NK-92 (cell line): Measurements from ENCODE around the gene MINK1.
A peak's percentile ranks its signal among the peaks of the same experiment; 100 is the strongest.
"Not testable (repeated sequence)": the region's sequence is repeated elsewhere in the genome, so short reads cannot be mapped to it uniquely, and the experiment has no call there.

Source experiments
- DNase-seq: peaks from one replicate; lab custom pipeline; 2025; ENCODE audit not compliant: unreplicated experiment; lab: John Stamatoyannopoulos, UW

MINK1 gene

GRCh38 chr17:4897785-4898184 is 64.6 kb downstream of the MINK1 start:
- no peak for DNase-seq

GRCh38 chr17:4898351-4898750 is 65.2 kb downstream of the MINK1 start:
- DNase-seq: no peak

GRCh38 chr17:4898927-4899326 is 65.8 kb downstream of the MINK1 start:
- no peak for DNase-seq

DNA sequence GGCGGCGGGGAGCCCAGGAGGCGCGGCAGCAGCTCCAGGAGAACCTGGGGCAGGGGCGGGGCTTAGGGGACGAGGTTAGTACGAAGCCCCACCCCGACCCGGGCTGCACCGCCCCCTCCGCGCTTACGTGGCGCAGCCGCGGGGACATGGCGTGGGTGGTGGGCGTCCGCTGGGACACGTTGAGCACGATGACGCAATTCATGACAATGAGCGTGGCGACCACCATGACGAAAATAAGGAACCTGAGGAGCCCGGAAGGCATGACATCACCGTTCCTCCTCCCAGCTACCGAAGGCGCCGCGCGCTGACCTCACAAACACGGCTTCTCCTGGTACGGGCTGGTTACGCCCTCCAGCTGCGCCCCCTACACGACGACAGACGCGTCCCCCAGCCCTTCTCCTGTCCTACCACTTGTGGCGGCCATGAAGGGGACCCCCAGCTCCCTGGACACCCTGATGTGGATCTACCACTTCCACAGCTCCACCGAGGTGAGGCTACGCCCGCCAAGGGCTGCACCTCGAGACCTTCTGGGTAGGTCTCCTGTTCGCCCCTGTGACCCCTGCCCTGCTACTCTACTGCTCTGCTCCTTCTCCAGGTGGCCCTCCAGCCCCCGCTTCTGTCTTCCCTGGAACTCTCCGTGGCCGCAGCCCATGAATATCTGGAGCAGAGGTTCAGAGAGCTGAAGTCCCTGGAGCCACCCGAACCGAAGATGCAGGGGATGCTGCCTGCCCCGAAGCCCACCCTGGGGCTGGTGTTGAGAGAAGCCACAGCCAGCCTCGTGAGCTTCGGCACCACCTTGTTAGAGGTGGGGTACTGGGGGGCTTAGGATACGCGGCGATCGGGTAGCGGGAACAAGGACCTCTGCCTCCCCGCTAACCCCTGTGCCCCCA is 66.4 kb downstream of the MINK1 start, which contains the start of gene C17orf107:
Gene C17orf107 (plus strand): TSS at position 196 of the 890 bp plus-strand sequence. CDS start 227 bp downstream, at position 423.
- DNase-seq: peak; percentile 79

GRCh38 chr17:4900231-4901107 is 67.3 kb downstream of the MINK1 start:
- DNase-seq: no peak

DNA sequence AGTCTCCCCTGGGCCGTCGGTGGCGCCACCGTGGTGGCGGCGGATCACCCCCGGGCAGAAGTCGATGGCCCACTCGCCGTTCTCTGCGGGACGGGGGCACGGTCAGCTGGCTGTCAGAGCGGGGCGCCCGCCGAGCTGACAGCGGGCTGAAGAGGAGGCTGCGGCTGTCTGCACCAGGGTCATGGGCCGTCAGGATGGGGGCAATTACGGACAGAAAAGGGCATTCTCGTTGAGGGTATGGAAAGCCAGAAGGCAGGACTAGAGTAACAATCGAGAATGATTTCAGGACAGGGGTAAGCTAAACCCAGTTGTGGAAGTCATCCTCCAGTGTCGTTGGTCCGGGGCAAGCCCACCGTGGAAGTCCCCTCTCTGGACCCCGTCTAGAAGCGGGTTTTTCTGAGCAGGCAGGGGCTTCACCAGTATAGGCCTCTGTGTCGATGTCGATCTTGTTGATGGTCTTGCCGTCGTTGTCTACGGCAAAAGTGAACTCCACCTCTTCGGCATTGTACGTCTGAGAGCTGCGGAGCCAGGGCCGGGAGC is 68.0 kb downstream of the MINK1 start:
- DNase-seq: no peak

DNA sequence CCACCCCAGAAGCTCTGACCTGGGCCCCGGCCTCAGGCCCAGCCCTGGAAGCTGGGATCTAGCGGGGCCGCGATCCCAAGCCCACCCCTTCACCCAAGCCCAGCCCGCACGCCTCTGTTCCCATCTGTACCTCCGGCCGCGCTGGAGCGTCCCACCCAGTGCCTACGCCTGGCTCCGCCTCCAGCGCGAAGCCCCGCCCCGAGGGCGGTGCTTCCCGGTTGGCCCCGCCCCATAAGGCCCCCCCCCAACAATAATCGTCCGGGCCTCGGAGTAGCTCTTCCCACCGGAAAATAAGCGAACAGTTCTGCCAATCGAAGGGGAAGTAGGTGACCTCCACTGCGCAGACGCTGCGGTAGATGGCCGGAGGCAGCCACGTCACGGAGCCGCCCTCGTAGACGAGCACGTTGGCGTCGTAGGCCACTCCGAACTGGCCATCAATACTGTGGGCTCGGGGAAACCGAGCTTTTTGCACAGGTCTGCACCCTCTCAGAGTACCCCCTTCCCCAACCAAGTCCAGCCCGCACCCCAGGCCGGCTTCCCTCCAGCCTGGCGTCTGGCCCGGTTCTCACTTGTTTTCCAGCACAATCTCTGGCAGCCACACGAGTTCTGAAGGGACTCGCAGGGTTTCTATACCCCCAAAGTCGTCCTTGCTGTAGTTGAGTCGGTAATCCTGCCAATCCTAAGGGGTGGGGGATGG is 68.7 kb downstream of the MINK1 start:
- no peak for DNase-seq

GRCh38 chr17:4902540-4902939 is 69.4 kb downstream of the MINK1 start:
- no peak for DNase-seq

DNA sequence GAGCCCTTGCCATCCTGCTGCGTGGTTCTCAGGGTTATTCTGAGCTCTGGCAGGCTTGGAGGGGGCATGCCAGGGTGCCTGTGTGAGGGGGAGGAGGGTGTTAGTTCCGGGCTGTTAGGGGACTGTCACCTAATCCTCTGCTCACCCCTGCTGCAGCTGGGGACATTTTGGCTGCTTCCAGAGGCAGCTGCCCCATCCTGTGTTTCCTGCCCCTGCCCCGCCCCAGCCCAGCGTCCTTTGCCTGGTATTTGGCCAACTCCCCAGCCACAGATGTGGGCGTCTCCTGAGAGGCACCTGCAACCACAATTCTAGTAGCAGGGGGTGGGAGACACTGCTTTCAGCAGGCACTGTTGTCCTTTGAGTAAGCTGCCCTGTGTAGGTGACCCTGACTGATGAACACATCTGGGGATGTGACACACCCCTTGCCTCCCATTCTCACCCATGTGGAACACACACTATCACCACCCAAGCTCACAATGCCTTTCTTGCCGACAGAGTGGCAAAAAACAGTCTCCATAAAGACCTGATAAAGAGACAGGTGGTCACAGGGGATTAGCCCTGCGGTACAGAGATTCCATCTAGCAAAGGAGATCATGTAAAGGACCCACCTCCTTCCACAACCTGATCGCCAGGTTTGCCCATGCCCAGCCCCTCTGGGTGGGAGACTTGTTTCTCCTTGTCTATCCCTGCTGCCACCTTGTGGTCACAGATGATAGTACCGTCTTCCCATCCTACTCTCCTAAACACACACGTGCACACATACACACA is 70.1 kb downstream of the MINK1 start, which contains the start of gene CHRNE:
Gene CHRNE (minus strand): TSS at position 48 of the 768 bp plus-strand sequence. CDS start 35 bp downstream, at position 13.
- DNase-seq: no peak

GRCh38 chr17:4906642-4907041 is 73.5 kb downstream of the MINK1 start:
- not testable (repeated sequence) for DNase-seq

- no peak for DNase-seq
These were observed 75.2 kb downstream of the MINK1 start for GRCh38 chr17:4908301-4908700.

- no peak for DNase-seq
These were observed 75.8 kb downstream of the MINK1 start for GRCh38 chr17:4908711-4909496.

GRCh38 chr17:4913994-4914393 is 80.9 kb downstream of the MINK1 start:
- DNase-seq: no peak

DNA sequence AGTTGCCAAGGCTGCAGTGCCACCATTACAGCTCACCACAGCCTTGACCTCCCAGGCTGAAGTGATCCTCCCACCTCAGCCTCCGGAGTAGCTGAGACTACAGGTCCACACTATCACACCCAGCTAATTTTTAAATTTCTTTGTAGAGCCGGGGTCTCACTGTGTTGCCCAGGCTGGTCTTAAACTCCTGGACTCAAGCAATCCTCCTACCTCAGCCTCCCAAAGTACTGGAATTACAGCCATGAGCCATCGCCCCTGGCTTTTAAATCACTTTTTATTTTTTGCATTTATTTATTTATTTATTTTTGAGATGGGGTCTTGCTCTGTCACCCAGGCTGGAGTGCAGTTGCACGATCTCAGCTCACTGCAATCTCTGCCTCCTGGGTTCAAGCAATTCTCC is 81.4 kb downstream of the MINK1 start:
- DNase-seq: not testable (repeated sequence)

GRCh38 chr17:4919511-4920047 is 86.4 kb downstream of the MINK1 start:
- no peak for DNase-seq

- DNase-seq: no peak
These were observed 87.4 kb downstream of the MINK1 start for GRCh38 chr17:4920351-4921048.

GRCh38 chr17:4921320-4921719 is 88.2 kb downstream of the MINK1 start:
- no peak for DNase-seq

DNA sequence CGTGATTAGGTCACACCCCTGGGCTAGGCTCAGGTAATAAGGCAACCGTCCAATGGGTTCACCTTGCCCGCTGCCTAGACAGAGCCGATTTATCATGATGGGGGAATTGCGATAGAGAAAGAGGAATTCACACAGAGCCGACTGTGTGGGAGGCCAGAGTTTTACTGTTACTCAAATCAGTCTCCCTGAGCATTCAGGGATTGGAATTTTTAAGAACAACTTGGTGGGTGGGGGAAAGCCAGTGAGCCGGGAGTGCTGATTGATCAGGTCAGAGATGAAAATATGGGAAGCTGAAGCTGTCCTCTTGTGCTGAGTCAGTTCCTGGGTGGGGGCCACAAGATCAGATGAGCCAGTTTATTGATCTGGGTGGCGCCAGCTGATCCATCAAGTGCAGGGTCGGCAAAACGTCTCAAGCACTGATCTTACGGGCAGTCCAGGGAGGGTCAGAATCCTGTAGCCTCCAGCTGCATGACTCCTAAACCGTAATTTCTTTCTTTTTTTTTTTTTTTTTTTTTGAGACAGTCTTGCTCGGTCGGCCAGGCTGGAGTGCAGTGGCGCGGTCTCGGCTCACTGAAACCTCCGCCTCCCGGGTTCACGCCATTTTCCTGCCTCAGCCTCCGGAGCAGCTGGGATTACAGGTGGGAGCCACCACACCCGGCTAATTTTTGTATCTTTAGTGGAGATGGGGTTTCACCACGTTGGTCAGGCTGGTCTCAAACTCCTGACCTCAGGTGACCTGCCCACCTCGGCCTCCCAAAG is 93.6 kb downstream of the MINK1 start:
- DNase-seq: not testable (repeated sequence)
